HG02884 (cell line): ENCODE results near the gene KAZN.
"Not testable (repeated sequence)": the region's sequence is repeated elsewhere in the genome, so short reads cannot be mapped to it uniquely, and the experiment has no call there.

Experiments
- ATAC-seq: cut with Tn5 transposase; IDR thresholded peaks from one replicate; pipeline ENCODE4 v1.9.1; 2021; ENCODE audit warnings: mild to moderate bottlenecking, moderate library complexity; ENCODE audit not compliant: unreplicated experiment

KAZN gene

GRCh38 chr1:15115542-15116330 lies 517.3 kb downstream of the KAZN start:
- no peak for ATAC-seq

GRCh38 chr1:15116966-15117365 lies 518.5 kb downstream of the KAZN start:
- no peak for ATAC-seq

- no peak for ATAC-seq
Measured at GRCh38 chr1:15117671-15118325, 519.3 kb downstream of the KAZN start.

GRCh38 chr1:15118579-15118978 lies 520.1 kb downstream of the KAZN start:
- ATAC-seq = no peak

- ATAC-seq = no peak
Measured at GRCh38 chr1:15120251-15120945, 521.9 kb downstream of the KAZN start.

- ATAC-seq = no peak
Measured at GRCh38 chr1:15122331-15122730, 523.8 kb downstream of the KAZN start.

- ATAC-seq = no peak
Measured at GRCh38 chr1:15123270-15123669, 524.8 kb downstream of the KAZN start.

DNA sequence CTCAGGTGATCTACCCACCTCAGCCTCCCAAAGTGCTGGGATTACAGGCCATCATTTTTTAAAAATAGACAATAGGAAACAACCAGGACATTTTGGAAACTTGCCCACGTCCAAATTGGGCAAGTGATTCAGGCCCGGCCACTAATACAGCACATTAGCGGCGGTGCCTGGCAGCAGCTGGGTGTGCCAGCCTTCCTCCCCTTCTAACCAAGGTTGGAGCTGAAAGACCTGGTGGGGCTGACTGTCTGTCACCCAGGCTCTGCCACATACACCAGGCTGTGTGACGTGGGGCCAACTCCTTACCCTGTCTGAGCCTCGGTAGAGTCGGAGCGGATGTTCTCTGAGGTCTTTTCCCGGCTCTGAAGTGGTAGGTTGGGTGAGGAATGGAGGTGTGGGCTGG lies 525.4 kb downstream of the KAZN start:
- no peak for ATAC-seq

GRCh38 chr1:15124362-15125100 lies 526.0 kb downstream of the KAZN start:
- no peak for ATAC-seq

GRCh38 chr1:15125101-15125745 lies 526.7 kb downstream of the KAZN start:
- ATAC-seq = no peak

DNA sequence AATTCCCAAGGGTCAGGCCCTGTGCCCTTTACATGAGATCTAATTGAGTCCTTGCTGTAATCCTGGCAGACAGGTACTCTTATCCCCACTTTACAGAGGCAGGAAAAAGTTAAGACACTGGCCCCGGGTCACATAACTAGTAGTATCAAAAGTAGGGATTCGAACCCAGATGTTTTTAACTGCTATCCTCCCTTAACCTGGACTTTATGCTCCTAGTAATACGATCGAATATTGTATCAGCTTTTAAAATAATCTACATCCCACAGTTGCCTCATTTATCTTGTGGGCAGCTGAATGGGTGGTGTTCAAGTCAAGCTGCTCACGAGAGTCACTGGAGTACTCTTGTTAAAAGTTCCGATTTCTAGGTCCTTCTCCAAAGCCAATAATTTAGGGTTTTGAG lies 529.6 kb downstream of the KAZN start:
- no peak for ATAC-seq

GRCh38 chr1:15128520-15129313 lies 530.2 kb downstream of the KAZN start:
- ATAC-seq = no peak

GRCh38 chr1:15129944-15130343 lies 531.5 kb downstream of the KAZN start:
- ATAC-seq = no peak

DNA sequence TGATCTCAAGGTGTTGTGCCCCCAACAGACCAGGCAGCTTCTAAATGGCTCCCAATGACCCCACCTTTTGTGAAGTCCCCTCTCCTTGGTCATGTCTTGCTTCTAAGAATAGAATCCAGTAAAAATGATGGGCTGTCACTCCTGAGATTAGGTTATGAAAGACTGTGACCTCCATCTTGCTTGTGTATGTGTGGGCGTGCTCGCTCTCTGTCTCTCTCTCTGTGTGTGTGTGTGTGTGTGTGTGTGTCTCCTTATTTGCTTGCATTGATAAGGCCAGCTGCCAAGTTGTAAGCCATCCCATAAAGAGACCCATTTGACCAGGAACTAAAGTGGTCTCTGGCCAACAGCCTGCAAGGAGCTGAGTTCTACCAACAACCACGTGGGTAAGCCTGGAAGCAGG lies 532.1 kb downstream of the KAZN start:
- no peak for ATAC-seq

DNA sequence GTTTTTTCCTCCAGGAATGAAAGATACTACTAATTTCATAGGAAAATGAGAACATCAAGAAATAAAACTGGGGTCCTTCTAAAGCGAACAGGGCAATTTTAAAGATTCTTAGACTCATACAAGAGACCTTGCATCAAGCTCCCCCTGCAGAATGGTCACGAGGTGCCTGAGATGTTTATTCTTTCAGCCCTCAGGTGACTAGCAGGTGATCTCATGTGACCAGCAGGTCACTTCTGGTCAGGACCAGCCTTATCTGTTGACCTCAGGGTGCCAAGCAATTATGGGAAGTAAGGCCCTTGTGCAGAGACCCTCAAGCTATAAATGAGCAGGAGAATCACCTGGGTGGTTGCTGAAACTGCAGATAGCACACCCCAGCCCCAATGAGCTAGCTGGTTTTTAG lies 534.5 kb downstream of the KAZN start:
- no peak for ATAC-seq

DNA sequence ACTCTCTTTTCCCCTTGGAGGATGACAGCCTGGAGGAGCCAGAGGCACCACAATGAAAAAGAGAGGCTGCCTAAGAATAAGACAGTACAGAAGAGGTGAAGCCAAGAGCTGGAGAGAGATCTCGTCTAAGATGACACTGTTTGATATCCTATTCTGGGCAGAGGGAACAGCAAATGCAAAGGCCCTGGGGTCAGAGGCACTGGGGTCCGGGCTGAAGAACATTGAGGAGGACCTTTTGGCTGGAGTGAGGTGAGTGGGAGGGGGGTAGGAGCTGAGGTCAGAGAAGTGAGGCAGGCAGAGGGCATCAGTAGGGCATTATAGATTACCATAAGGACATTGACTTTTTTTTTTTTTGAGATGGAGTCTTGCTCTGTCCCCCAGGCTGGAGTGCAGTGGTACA lies 535.8 kb downstream of the KAZN start:
- ATAC-seq = no peak

DNA sequence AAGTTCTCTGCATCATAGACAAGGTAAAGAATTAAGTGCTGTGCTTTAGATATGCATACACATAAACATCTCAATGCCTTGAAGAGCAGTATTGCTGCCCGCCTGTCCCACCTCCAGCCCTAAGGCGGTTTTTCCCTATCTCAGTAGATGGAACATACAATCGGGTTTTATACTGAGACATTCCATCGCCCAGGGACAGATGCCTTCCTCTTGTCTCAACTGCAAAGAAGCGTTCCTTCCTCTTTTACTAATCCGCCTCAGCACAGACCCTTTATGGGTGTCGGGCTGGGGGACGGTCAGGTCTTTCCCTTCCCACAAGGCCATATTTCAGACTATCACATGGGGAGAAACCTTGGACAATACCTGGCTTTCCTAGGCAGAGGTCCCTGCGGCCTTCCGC lies 537.1 kb downstream of the KAZN start:
- not testable (repeated sequence) for ATAC-seq

- ATAC-seq = no peak
Measured at GRCh38 chr1:15137809-15138208, 539.3 kb downstream of the KAZN start.

DNA sequence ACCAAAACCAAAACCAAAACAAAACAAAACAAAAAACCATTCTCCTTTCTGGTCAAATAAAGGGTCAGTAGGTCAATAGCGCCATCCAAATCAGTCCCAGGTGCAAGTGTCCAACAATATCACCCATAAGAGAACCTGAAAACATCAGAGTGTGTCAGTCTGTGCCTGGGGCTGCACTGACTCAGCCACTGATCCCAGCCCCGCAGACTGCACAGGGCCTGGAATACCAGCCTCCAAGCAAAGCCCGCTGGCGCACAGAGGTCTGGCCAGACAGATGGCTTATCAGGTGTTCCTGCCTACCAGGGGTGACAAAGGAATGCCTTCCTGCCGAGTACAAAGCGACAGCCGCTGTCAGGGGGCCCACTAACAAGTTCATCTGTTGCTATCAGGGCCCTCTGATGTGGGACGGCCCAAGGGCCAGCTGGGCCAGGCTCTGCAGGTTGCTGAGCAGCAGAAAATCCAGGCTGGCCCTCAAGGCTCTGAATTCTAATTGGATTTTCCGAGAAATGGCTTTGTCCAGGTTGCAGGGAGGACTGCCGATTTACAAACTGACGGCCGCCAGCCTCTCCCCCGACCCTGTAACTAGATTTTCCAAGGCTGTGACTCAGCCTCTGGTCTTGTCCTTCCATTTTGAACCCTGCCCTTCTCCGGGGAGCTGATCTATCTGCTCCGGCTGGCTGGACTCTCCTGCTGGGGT lies 541.3 kb downstream of the KAZN start:
- ATAC-seq = no peak
